ENCODE data around the gene SLC10A6. TPM values are rescaled to one million over a fixed set of nuclear protein-coding genes. Genes with fewer than 3 reads are reported as not detected.

Gene SLC10A6
- total RNA-seq, 1 experiment from 2014 or later = not detected

DNA sequence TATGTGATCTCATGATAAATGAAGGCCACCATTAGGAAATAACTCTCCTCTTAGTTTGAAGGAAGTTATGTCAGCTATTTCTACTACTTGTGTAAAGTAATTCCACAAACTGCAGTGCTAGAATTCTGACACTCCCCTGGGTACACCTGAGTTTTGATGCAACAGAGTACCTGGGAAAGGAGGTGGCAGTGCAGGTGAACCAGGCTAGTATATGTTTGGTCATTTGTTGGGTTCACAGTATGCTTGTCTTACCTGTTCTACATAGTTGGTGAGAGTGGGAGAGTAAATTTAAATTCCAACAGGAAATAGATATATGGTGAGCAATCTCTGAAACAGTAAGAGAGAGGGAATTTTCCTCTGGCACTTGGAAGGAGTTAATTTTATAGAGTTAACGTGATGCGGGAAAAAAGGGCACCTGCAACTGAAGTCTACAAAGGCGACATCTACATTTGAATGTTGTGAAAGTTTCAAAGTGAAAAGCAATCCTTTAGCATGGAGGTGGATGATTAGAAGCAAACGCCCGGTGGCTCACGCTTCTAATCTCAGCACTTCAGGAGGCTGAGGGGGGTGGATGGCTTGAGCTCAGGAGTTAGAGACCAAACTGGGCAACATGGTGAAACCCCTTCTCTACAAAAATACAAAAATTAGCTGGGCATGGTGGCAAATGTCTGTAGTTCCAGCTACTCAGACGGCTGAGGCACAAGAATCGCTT lies 8.3 kb upstream of the SLC10A6 start:
- DNase-seq (ENCODE audit: low read depth, low spot score) = no peak
- in situ Hi-C loops (cut with HindIII; ENCODE audit: low pct_unique_long_range_greater_than_20kb, low sequenced_read_pairs) = no loop called here

DNA sequence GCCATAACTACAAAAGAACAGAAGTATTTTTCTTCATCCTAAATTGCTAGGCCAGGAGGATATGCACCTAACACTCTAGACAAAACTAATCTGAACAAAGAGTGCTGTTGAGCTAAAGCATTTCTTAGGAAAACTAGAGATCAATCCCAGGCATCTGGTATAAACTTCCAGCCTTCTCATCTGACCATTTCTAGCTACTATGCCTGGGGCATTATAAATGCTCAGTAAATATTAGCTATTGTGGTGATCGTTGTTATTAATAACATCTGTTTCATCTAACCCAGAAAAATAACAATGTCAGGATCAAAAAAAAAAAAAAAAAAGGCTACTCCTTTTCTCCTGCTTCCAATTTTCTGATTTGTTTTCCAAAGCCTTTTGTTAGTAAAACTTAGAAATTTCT lies 7.7 kb upstream of the SLC10A6 start:
- in situ Hi-C loops (cut with HindIII; ENCODE audit: low pct_unique_long_range_greater_than_20kb, low sequenced_read_pairs) = no loop called here
- no peak for DNase-seq (ENCODE audit: low read depth, low spot score)

GRCh38 chr4:86855572-86855971 lies 6.4 kb upstream of the SLC10A6 start:
- peak; percentile 41 for DNase-seq (ENCODE audit: low read depth, low spot score)
- in situ Hi-C loops (cut with HindIII; ENCODE audit: low pct_unique_long_range_greater_than_20kb, low sequenced_read_pairs) = no loop called here

- in situ Hi-C loops (cut with HindIII; ENCODE audit: low pct_unique_long_range_greater_than_20kb, low sequenced_read_pairs) = no loop called here
- peak; percentile 76 for DNase-seq (ENCODE audit: low read depth, low spot score)
These were observed 4.0 kb upstream of the SLC10A6 start for GRCh38 chr4:86853209-86853608.

DNA sequence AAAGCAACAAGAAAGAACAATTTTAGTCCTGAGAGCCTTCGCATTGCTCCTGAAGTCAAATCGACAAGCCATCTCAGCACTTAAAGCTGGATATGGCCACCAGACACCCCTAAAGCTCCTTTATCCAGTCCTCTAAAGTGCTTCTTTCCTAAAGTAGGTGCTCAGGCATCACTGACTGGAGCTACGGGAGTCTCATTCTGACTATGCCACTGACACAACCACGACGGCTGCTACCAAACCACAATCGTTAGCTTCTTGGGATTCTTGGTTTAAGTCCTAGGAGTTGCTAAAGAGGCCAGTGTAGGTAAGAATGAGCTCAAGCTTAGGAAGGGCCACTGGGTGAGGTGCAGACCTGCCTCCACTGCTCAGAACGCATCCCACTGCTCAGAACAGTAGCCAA lies 1.0 kb downstream of the SLC10A6 start:
- no peak for DNase-seq (ENCODE audit: low read depth, low spot score)
- in situ Hi-C loops (cut with HindIII; ENCODE audit: low pct_unique_long_range_greater_than_20kb, low sequenced_read_pairs) = no loop called here

DNA sequence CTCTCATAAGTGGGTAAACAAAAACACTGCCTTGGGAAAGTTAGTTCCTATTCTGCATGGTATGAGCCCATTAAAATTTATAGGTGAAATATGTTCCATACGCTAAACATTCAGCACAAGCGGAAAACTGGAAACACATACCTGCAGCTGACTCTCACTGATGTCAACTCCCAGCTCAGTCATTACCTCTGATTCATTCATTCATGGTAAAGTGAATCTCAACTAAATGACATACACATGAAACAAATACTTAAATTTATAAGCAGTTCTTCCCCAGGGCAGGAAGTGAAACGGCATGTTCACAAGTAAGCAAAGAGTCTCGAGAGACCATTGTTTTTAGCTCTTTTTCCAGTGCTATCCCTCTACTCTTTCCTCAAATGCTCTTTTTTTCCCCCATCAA lies 1.6 kb downstream of the SLC10A6 start:
- in situ Hi-C loops (cut with HindIII; ENCODE audit: low pct_unique_long_range_greater_than_20kb, low sequenced_read_pairs) = no loop called here
- no peak for DNase-seq (ENCODE audit: low read depth, low spot score)

- in situ Hi-C loops (cut with HindIII; ENCODE audit: low pct_unique_long_range_greater_than_20kb, low sequenced_read_pairs) = no loop called here
- DNase-seq (ENCODE audit: low read depth, low spot score) = no peak
These were observed 2.3 kb downstream of the SLC10A6 start for GRCh38 chr4:86846921-86847320.

DNA sequence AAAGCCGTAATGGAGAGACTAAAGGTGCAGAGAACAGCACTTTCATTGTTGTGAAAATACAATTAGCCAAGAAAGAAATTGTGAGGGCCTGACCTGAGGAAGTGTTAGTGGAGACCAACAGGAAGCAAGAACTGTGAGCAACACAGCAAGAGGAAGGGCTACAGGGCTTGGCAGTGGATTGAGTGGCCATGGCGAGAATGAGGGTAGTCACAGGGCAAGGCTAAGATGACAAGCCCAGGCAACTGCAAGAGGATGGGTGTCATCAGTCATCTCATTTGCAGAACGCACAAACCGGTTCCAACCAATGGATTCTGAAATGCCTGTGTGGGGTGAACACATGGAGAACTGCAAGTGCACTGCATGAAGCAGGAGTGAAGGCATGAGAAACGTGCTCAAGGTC lies 3.6 kb downstream of the SLC10A6 start:
- in situ Hi-C loops (cut with HindIII; ENCODE audit: low pct_unique_long_range_greater_than_20kb, low sequenced_read_pairs) = no loop called here
- no peak for DNase-seq (ENCODE audit: low read depth, low spot score)

DNA sequence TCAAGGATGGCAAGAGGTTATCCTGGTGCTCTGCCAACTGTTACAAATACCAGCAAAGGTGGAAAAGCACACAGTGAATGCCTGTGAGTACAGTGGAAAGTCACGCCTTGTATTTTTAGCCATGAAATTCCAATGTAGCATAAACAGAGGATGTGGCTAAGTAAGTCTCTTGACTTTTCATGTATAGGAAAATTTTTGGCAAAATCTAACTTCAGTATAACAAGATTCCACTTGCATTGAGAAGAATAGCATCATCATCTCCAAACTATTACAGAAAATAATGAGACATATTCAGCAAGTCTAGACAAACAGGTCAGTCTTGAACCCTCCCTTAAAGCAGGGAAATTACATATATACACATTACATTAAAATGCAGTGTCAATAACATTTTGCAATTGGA lies 7.9 kb downstream of the SLC10A6 start:
- in situ Hi-C loops (cut with HindIII; ENCODE audit: low pct_unique_long_range_greater_than_20kb, low sequenced_read_pairs) = no loop called here
- no peak for DNase-seq (ENCODE audit: low read depth, low spot score)

DNA sequence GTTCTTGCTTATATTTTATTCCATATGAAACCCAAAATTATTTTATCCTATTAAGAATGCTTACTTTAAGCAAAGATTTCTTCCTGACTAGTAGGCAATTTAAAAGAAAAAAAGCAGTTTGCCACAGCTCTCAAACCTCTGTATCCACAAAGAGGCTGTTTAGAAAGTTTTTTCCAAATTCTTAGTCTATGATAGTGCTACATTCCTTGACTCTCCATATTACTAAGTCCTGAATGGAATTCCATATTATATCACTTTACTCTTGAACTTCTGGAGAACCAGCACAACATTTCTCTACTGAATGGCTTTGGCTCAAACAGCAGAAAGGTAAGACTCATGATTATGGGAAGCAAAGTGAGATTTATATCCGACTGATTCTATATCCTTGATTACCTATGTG lies 8.3 kb downstream of the SLC10A6 start:
- in situ Hi-C loops (cut with HindIII; ENCODE audit: low pct_unique_long_range_greater_than_20kb, low sequenced_read_pairs) = no loop called here
- DNase-seq (ENCODE audit: low read depth, low spot score) = no peak

- no peak for DNase-seq (ENCODE audit: low read depth, low spot score)
- in situ Hi-C loops (cut with HindIII; ENCODE audit: low pct_unique_long_range_greater_than_20kb, low sequenced_read_pairs) = no loop called here
These were observed 11.3 kb downstream of the SLC10A6 start for GRCh38 chr4:86837691-86838503.

GRCh38 chr4:86835677-86836076 lies 13.5 kb downstream of the SLC10A6 start:
- DNase-seq (ENCODE audit: low read depth, low spot score) = no peak
- in situ Hi-C loops (cut with HindIII; ENCODE audit: low pct_unique_long_range_greater_than_20kb, low sequenced_read_pairs) = no loop called here

- in situ Hi-C loops (cut with HindIII; ENCODE audit: low pct_unique_long_range_greater_than_20kb, low sequenced_read_pairs) = no loop called here
- DNase-seq (ENCODE audit: low read depth, low spot score) = peak; percentile 5
These were observed 14.3 kb downstream of the SLC10A6 start for GRCh38 chr4:86834901-86835300.

DNA sequence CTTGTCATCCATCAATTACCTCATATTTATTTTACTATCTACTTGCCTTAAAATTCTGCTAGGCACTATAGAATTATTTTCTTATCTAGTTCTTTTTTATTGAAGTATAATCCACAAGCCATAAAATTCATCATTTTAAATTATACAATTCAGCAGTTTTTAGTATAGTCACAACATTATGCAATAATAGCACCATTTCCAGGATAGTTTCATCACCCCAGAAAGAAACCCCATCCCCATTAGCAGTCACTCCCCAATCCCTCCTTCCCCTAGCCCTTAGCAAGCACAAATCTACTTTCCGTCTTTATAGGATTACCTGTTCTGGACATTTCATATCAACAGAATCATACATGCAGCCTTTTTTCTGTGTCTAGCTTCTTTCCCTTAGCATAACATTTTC lies 15.6 kb downstream of the SLC10A6 start:
- no peak for DNase-seq (ENCODE audit: low read depth, low spot score)
- in situ Hi-C loops (cut with HindIII; ENCODE audit: low pct_unique_long_range_greater_than_20kb, low sequenced_read_pairs) = no loop called here

DNA sequence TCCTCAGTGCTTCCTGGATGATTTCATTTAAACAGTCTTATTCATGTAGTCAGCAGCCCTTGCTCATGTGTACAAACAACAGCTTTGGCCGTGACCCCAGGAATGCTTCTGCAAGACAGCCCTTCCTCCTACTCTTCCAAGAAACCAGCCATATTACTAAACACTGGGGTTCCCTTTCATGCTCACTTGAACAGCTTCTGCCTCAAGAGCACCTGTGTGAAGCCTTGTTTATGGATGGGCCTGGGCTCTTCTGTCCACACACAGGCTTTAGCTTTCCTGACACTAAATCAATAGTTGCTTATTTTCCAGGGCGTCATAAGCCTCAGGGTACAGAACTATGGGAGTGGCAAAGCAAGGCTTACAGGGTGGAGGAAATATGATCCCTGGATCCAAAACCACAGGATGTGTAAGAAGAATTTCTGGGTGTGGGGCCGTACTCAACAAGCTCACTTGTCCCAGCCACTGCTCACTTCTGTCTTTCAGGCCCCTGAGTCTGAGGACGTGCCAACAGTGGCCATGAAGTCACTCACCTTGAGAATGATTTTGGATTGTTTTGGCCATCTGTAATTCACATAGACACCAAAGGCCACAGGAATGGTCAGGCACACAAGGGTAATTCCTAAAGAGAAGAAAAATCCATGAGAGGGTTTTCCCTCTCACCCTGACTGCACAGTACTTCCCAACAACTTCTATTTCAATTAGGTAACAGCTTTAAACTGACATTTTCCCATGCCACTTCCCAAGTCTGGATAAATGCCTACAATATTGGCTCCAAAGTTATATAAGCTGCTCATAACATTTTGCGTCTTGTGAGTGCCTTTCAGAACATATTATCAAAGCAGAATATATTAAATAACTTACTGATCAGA lies 17.7 kb downstream of the SLC10A6 start:
- peak; percentile 79 for DNase-seq (ENCODE audit: low read depth, low spot score)
- in situ Hi-C loops (cut with HindIII; ENCODE audit: low pct_unique_long_range_greater_than_20kb, low sequenced_read_pairs) = no loop called here

- in situ Hi-C loops (cut with HindIII; ENCODE audit: low pct_unique_long_range_greater_than_20kb, low sequenced_read_pairs) = no loop called here
- DNase-seq (ENCODE audit: low read depth, low spot score) = no peak
These were observed 23.7 kb downstream of the SLC10A6 start for GRCh38 chr4:86825511-86825910.

DNA sequence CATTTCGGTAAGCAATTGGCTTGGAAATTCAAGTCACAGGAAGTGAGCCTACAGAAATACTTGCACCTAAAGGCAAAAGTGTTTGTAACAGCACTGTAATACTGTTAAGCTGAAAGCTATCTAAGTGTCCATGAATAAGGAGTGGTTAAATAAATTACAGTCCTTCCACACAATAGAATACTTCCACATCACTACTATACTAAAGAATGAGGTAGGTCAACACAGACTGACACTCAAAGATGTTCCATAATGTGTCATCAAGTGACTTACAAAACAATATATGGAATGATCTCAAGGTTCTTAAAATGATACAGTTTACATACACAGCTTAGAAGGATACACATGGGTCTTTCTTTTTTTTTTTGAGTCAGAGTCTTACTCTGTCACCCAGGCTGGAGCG lies 27.0 kb downstream of the SLC10A6 start:
- in situ Hi-C loops (cut with HindIII; ENCODE audit: low pct_unique_long_range_greater_than_20kb, low sequenced_read_pairs) = no loop called here
- no peak for DNase-seq (ENCODE audit: low read depth, low spot score)

GRCh38 chr4:86821151-86821550 lies 28.0 kb downstream of the SLC10A6 start:
- in situ Hi-C loops (cut with HindIII; ENCODE audit: low pct_unique_long_range_greater_than_20kb, low sequenced_read_pairs) = no loop called here
- DNase-seq (ENCODE audit: low read depth, low spot score) = no peak

All from SK-MEL-5 (cell line).